Transverse colon (tissue), 4 donors: Measurements from ENCODE around the gene KLHL29. TPM values are rescaled to one million over a fixed set of nuclear protein-coding genes. Genes with fewer than 3 reads are reported as not detected.
"Not testable (repeated sequence)": the region's sequence is repeated elsewhere in the genome, so short reads cannot be mapped to it uniquely, and the experiment has no call there.

ENCODE experiments used
- DNase-seq: peaks from one replicate; pipeline ENCODE4 v3.0.0-alpha.2; 2019
- H3K27ac ChIP-seq, 4 donors: fragments of 200-600 bp; sonication (generic); 2 replicates each; pipeline ENCODE4 v1.5.1; 2016 to 2018; ENCODE audit warnings: inconsistent platforms in 4 of 4
- H3K27me3 ChIP-seq: fragments of 200-600 bp; sonication (generic); 2 replicates; pipeline ENCODE4 v1.5.1; 2017; ENCODE audit warnings: inconsistent platforms
- H3K36me3 ChIP-seq, 4 donors: fragments of 200-600 bp; sonication (generic); 2 replicates each; pipeline ENCODE4 v1.5.1; 2017 to 2019; ENCODE audit warnings: inconsistent platforms in 4 of 4
- H3K4me1 ChIP-seq, 4 donors: fragments of 200-600 bp; sonication (generic); 2 replicates each; pipeline ENCODE4 v1.5.1; 2017 to 2020; ENCODE audit warnings: inconsistent platforms in 4 of 4
- H3K4me3 ChIP-seq, 4 donors: fragments of 200-600 bp; sonication (generic); 1 replicate in 1 of 4; 2 replicates in 3 of 4; pipeline versions ENCODE4 v1.5.1 to v1.6.1; 2017 to 2019; ENCODE audit warnings: inconsistent platforms in 4 of 4
- H3K9me3 ChIP-seq, 2 donors: fragments of 200-600 bp; sonication (generic); 2 replicates each; pipeline ENCODE4 v1.5.1; 2017 to 2019; ENCODE audit warnings: inconsistent platforms in 2 of 2
- EP300 ChIP-seq: sonication (generic); formaldehyde crosslinking; IDR thresholded peaks from one replicate; pipeline ENCODE4 v1.6.1; 2017; ENCODE audit warnings: antibody characterized with exemption, low read depth
- POLR2A ChIP-seq: fragments of 450-650 bp; IDR thresholded peaks from one replicate; pipeline ENCODE4 v1.6.1; 2016; ENCODE audit warnings: antibody characterized with exemption, mild to moderate bottlenecking, moderate library complexity
- POLR2AphosphoS5 ChIP-seq, 3 donors: sonication (generic); formaldehyde crosslinking; IDR thresholded peaks; one replicate each; pipeline ENCODE4 v1.6.1; 2016; ENCODE audit warnings: antibody characterized with exemption in 3 of 3
- WGBS, 2 donors: methylation state at CpG; one replicate each; pipeline ENCODE4 v1.1.5; 2018; ENCODE audit warnings: low coverage in 1 of 2; 5-methylcytosine and 5-hydroxymethylcytosine counted together
- in situ Hi-C, 4 donors: fragments of 200-750 bp; cut with MboI; loops; one replicate each; pipeline versions ENCODE4 v1.15.0 to v1.15.1; 2017; ENCODE audit warnings: low sequenced_read_pairs in 3 of 4, low pct_ligation_motif_present in 1 of 4, low pct_unique_long_range_greater_than_20kb in 1 of 4
- intact Hi-C: fragments of 100-400 bp; cut with DNase I; formaldehyde crosslinking; loops from one replicate; pipeline ENCODE4 v1.15.1; 2023; ENCODE audit warnings: low total_unique reads
- total RNA-seq, 4 donors: library from RNA; depleted of rRNA; stranded (reverse); fragments of >200 nt; gene quantifications; one replicate each; pipeline ENCODE4 v1.1.0, GENCODE V29; 2016
- TF ChIP-seq, protein P1 (sequence below), 5 experiments: fragments of 200-600 bp in 3 of 5; fragments of 450-650 bp in 2 of 5; sonication (generic) in 3 of 5; IDR thresholded peaks; 1 replicate in 2 of 5; 2 replicates in 3 of 5; pipeline ENCODE4 v1.5.1; 2016 to 2017; ENCODE audit warnings: antibody characterized with exemption in 5 of 5, inconsistent platforms in 3 of 5, mild to moderate bottlenecking in 2 of 5, moderate library complexity in 1 of 5

The KLHL29 gene
- total RNA-seq, 4 donors from 2014 or later: 3.3 to 16.5 (median 5.8) TPM

DNA sequence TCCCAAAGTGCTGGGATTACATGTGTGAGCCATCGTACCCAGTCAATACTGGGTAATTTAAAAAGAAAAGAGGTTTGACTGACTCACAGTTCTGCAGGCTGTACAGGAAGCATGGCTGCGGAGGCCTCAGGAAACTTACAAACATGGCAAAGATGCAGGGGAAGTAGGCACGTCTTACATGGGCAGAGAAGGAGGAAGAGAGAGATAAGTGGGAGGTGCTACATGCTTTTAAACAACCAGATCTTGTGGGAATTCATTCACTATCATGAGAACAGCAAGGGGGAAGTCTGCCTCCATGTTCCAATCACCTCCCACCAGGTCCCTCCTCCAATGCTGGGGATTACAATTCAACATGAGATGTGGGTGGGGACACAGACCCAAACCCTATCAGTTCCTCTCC lies 349.4 kb downstream of the KLHL29 start:
- intact Hi-C loops (no loop called here), in situ Hi-C loops (no loop called here)
- Histone ChIP-seq H3K4me1 (no peaks in the 10 kb centered on the region), H3K27ac (no peak overlapping the region), H3K36me3 (no peaks in the 10 kb centered on the region), H3K4me3 (no peak overlapping the region), H3K9me3 (no peaks in the 10 kb centered on the region), H3K27me3 (no peaks in the 10 kb centered on the region)
- WGBS, 2 donors: 83 to 91% methylated on average over 2 to 3 of the region's 3 CpGs
- no peak for DNase-seq
- TF ChIP-seq POLR2A: no peak
- no peak for TF ChIP-seq EP300
- TF ChIP-seq, protein P1, sequence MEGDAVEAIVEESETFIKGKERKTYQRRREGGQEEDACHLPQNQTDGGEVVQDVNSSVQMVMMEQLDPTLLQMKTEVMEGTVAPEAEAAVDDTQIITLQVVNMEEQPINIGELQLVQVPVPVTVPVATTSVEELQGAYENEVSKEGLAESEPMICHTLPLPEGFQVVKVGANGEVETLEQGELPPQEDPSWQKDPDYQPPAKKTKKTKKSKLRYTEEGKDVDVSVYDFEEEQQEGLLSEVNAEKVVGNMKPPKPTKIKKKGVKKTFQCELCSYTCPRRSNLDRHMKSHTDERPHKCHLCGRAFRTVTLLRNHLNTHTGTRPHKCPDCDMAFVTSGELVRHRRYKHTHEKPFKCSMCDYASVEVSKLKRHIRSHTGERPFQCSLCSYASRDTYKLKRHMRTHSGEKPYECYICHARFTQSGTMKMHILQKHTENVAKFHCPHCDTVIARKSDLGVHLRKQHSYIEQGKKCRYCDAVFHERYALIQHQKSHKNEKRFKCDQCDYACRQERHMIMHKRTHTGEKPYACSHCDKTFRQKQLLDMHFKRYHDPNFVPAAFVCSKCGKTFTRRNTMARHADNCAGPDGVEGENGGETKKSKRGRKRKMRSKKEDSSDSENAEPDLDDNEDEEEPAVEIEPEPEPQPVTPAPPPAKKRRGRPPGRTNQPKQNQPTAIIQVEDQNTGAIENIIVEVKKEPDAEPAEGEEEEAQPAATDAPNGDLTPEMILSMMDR (IDR thresholded peaks at IDR 0.05): no peak
- no peak for TF ChIP-seq POLR2AphosphoS5 (IDR thresholded peaks at IDR 0.05)

DNA sequence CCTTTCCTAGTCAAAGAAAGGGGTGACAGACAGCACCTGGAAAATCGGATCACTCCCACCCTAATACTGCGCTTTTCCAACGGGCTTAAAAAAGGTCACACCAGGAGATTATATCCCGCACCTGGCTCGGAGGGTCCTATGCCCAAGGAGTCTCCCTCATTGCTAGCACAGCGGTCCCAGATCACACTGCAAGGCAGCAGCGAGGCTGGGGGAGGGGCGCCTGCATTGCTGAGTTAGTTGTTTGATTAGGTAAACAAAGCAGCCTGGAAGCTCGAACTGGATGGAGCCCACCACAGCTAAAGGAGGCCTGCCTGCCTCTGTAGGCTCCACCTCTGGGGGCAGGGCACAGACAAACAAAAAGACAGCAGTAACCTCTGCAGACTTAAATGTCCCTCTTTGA lies 351.8 kb downstream of the KLHL29 start:
- 95% methylated on average over 9 of the region's 9 CpGs; no CpG with 5 or more reads in 1 of the 2 donors for WGBS, 2 donors
- in situ Hi-C loops, H3K9me3 ChIP-seq, H3K4me1 ChIP-seq, H3K36me3 ChIP-seq, DNase-seq, H3K27ac ChIP-seq, H3K4me3 ChIP-seq, intact Hi-C loops, H3K27me3 ChIP-seq: not testable (repeated sequence)

DNA sequence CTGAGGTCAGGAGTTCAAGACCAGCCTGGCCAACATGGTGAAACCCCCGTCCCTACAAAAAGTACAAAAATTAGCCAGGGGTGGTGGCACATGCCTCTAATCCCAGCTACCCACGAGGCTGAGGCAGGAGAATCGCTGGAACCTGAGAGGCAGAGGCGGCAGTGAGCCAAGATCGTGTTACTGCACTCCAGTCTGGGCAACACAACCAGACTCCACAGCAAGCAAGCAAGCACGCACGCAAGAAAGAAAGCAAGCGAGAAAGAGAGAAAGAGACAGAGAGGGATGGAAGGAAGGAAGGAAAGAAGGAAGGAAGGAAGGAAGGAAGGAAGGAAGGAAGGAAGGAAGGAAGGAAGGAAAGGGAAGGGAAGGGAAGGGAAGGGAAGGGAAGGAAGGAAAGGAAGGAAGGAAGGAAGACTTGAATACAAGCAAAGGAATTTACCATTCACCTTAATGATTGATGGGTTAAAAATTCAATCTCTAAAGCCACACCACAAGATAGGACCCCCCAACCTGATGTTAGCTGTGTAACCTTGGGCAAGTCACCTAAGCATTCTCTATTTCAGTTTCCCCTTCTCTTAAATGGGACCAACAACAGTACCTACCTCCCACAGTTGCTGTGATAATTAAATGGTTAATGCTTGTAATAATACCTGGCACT lies 360.2 kb downstream of the KLHL29 start:
- H3K4me3 ChIP-seq: no peak overlapping the region
- no peak for TF ChIP-seq EP300
- no peak for TF ChIP-seq POLR2A
- TF ChIP-seq, protein P1 (IDR thresholded peaks at IDR 0.05): no peak
- TF ChIP-seq POLR2AphosphoS5 (IDR thresholded peaks at IDR 0.05): no peak
- no peaks in the 10 kb centered on the region for H3K9me3 ChIP-seq
- H3K36me3 ChIP-seq: no peaks in the 10 kb centered on the region
- in situ Hi-C loops: no loop called here
- no peak for DNase-seq
- 88 to 100% methylated on average over 2 to 8 of the region's 8 CpGs for WGBS, 2 donors
- H3K27me3 ChIP-seq: no peaks in the 10 kb centered on the region
- intact Hi-C loops: no loop called here
- H3K27ac ChIP-seq: no peak overlapping the region
- peaks cover 0 to 6% (median 2%) of the 10 kb centered on the region in 4 donors for H3K4me1 ChIP-seq

DNA sequence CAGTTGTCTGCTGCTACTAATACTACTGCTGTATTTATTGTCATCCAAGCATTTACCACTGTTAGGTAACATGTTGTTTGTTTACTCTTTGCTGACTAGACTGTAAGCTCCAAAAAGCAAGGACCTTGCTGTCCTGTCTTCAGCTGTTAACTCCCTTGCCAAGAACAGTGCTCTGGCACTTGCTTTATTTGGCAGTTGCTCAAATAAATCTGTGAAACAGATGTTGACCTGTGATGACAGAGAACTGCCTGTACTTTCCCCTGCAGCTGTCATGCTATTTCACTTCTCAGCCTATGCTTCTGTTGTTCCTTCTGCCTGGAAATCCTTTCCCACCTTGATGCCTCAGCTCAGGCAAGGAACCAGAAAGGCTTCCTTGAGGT lies 360.7 kb downstream of the KLHL29 start:
- no peak overlapping the region for H3K4me3 ChIP-seq
- intact Hi-C loops: no loop called here
- H3K9me3 ChIP-seq: no peaks in the 10 kb centered on the region
- TF ChIP-seq POLR2AphosphoS5 (IDR thresholded peaks at IDR 0.05): peak; percentile 48 to 70 (median 69)
- TF ChIP-seq, protein P1 (IDR thresholded peaks at IDR 0.05): no peak
- no peak for TF ChIP-seq EP300
- H3K27me3 ChIP-seq: no peaks in the 10 kb centered on the region
- H3K4me1 ChIP-seq: peaks cover 0 to 6% (median 2%) of the 10 kb centered on the region in 4 donors
- no peak for DNase-seq
- no peak overlapping the region for H3K27ac ChIP-seq
- in situ Hi-C loops: no loop called here
- H3K36me3 ChIP-seq: peaks cover 0 to 4% (median under 1%) of the 10 kb centered on the region in 4 donors
